Smooth muscle cell (in vitro differentiated cells): ENCODE data around the gene WDR46. TPM values are rescaled to one million over a fixed set of nuclear protein-coding genes. Genes with fewer than 3 reads are reported as not detected.

Experiments
- DNase-seq: peaks from one replicate; lab custom pipeline; 2025; ENCODE audit not compliant: unreplicated experiment; lab: John Stamatoyannopoulos, UW
- H2AFZ ChIP-seq: fragments of 200-600 bp; sonication (generic); 2 replicates; pipeline ENCODE4 v1.6.0; 2016; ENCODE audit warnings: antibody characterized with exemption, low read depth, mild to moderate bottlenecking
- H3F3A ChIP-seq: fragments of 200-600 bp; sonication (generic); 2 replicates; pipeline ENCODE4 v1.6.0; 2017; ENCODE audit warnings: antibody characterized with exemption, low read depth
- H3K27ac ChIP-seq: fragments of 200-600 bp; sonication (generic); 2 replicates; pipeline ENCODE4 v1.5.1; 2016; ENCODE audit warnings: low read depth, mild to moderate bottlenecking
- H3K27me3 ChIP-seq: fragments of 200-600 bp; sonication (generic); 2 replicates; pipeline ENCODE4 v1.6.1; 2016; ENCODE audit warnings: low read depth, mild to moderate bottlenecking
- H3K36me3 ChIP-seq: fragments of 200-600 bp; sonication (generic); 2 replicates; pipeline ENCODE4 v1.5.1; 2016; ENCODE audit warnings: low read depth
- H3K4me1 ChIP-seq: fragments of 200-600 bp; sonication (generic); 2 replicates; pipeline ENCODE4 v1.5.1; 2016; ENCODE audit warnings: low read depth
- H3K4me2 ChIP-seq: fragments of 200-600 bp; sonication (generic); 2 replicates; pipeline ENCODE4 v1.6.0; 2016; ENCODE audit warnings: mild to moderate bottlenecking
- H3K4me3 ChIP-seq: fragments of 200-600 bp; sonication (generic); 2 replicates; pipeline ENCODE4 v1.5.1; 2016; ENCODE audit warnings: mild to moderate bottlenecking
- H3K79me2 ChIP-seq: fragments of 200-600 bp; sonication (generic); 2 replicates; pipeline ENCODE4 v1.6.0; 2016; ENCODE audit warnings: low read depth, mild to moderate bottlenecking
- H3K9ac ChIP-seq: fragments of 200-600 bp; sonication (generic); 2 replicates; pipeline ENCODE4 v1.6.0; 2016; ENCODE audit warnings: low read depth
- H3K9me3 ChIP-seq: fragments of 200-600 bp; sonication (generic); replicated peaks from 2 replicates; pipeline ENCODE4 v1.5.1; 2016; ENCODE audit warnings: low read depth
- H4K20me1 ChIP-seq: fragments of 200-600 bp; sonication (generic); 2 replicates; pipeline ENCODE4 v1.6.0; 2016; ENCODE audit warnings: low read depth
- WGBS: methylation state at CpG from one replicate; pipeline ENCODE4 v1.1.7; 2016; ENCODE audit warnings: low lambda C conversion rate; 5-methylcytosine and 5-hydroxymethylcytosine counted together
- polyA plus RNA-seq: library from polyadenylated mRNA; unstranded; fragments of >200 nt; fragmentation: Nextera tagmentation; extraction: Ambion mirVana; gene quantifications from 2 replicates; pipeline ENCODE4 v1.2.1, GENCODE V29; 2016
- total RNA-seq: library from RNA; depleted of rRNA; stranded (reverse); fragments of >200 nt; gene quantifications from 2 replicates; pipeline ENCODE4 v1.2.3, GENCODE V29; 2014
- TF ChIP-seq, protein P1 (sequence below): fragments of 200-600 bp; sonication (generic); IDR thresholded peaks from 2 replicates; pipeline ENCODE4 v1.5.1; 2017; ENCODE audit warnings: borderline replicate concordance, mild to moderate bottlenecking, antibody characterized with exemption; ENCODE audit not compliant: insufficient read depth, poor library complexity, severe bottlenecking

WDR46 gene
- total and polyA plus RNA-seq, 2 experiments from 2014 or later = 67.9 to 69.9 TPM

DNA sequence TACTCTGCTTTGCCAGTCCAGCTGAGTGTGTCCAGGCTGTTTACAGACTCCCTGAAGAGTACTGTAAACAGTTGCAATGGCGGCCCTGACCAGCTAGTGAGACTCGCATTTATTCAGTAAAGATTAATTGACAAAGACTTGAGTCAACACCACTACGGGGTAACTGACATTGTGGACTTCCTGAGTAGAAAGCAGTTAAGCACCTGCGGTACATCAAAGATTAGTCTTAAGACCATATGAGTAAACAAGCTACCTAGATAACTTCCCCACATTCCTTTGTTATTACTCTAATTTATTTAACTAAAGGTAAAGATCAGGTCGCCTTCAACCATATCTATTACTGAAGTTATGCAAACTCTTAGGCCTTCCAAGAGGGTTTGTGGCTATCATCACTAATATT lies 30.0 kb downstream of the WDR46 start:
- 96% methylated on average over 5 of the region's 5 CpGs for WGBS
- H3K27ac ChIP-seq = no peak overlapping the region
- H3K9ac ChIP-seq = no peak overlapping the region
- TF ChIP-seq, protein P1, sequence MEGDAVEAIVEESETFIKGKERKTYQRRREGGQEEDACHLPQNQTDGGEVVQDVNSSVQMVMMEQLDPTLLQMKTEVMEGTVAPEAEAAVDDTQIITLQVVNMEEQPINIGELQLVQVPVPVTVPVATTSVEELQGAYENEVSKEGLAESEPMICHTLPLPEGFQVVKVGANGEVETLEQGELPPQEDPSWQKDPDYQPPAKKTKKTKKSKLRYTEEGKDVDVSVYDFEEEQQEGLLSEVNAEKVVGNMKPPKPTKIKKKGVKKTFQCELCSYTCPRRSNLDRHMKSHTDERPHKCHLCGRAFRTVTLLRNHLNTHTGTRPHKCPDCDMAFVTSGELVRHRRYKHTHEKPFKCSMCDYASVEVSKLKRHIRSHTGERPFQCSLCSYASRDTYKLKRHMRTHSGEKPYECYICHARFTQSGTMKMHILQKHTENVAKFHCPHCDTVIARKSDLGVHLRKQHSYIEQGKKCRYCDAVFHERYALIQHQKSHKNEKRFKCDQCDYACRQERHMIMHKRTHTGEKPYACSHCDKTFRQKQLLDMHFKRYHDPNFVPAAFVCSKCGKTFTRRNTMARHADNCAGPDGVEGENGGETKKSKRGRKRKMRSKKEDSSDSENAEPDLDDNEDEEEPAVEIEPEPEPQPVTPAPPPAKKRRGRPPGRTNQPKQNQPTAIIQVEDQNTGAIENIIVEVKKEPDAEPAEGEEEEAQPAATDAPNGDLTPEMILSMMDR = no peak
- H3K4me1 ChIP-seq = no peaks in the 10 kb centered on the region
- peaks cover 4% of the 10 kb centered on the region for H3K36me3 ChIP-seq
- H3K4me2 ChIP-seq = no peak overlapping the region
- no peak overlapping the region for H3K4me3 ChIP-seq
- DNase-seq = no peak
- H3K9me3 ChIP-seq = no peaks in the 10 kb centered on the region
- H3K79me2 ChIP-seq = no peaks in the 10 kb centered on the region
- no peak overlapping the region for H2AFZ ChIP-seq
- no peaks in the 10 kb centered on the region for H3K27me3 ChIP-seq
- H4K20me1 ChIP-seq = no peaks in the 10 kb centered on the region
- no peaks in the 10 kb centered on the region for H3F3A ChIP-seq

DNA sequence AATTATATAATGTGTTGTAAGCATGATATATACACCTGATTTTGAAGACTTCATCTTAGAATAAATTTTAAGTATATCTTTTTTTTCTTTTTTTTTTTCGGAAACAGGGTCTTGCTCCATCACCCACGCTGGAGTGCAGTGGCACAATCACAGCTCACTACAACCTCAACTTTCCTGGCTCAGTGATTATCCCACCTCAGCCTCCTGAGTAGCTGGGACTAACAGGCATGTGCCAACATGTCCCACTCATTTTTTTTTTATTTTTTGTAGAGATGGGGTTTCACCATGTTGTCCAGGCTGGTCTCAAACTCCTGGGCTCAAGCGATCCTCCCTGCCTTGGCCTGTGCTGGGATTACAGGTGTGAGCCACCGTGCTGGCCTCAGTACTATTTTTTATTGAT lies 34.4 kb downstream of the WDR46 start:
- H3K9me3 ChIP-seq = no peaks in the 10 kb centered on the region
- H3K4me3 ChIP-seq = no peak overlapping the region
- DNase-seq = no peak
- no peak overlapping the region for H2AFZ ChIP-seq
- no peak overlapping the region for H3K9ac ChIP-seq
- H4K20me1 ChIP-seq = no peaks in the 10 kb centered on the region
- no peak overlapping the region for H3K4me2 ChIP-seq
- TF ChIP-seq, protein P1 = no peak
- H3K36me3 ChIP-seq = no peaks in the 10 kb centered on the region
- no peaks in the 10 kb centered on the region for H3F3A ChIP-seq
- peaks cover 9% of the 10 kb centered on the region for H3K4me1 ChIP-seq
- WGBS = 88% methylated on average over 4 of the region's 4 CpGs
- no peaks in the 10 kb centered on the region for H3K79me2 ChIP-seq
- H3K27me3 ChIP-seq = no peaks in the 10 kb centered on the region
- no peak overlapping the region for H3K27ac ChIP-seq

DNA sequence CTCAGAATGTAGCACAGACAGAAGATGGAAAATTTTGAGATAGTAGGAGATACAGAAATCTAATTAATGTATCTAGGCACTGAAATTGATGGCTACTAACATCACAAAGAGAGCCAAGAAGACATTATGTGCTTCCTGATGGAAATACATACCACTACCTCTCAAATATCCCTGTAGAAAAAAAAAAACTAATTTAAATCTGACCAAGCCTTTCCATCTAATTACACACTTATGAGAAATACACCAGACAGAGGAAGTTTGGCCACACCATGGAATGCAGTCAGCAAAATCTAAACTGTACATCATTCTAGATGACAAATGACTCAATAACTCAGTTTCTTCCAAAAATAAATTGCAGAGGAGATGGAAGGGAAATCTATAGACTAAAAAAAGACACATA lies 36.3 kb downstream of the WDR46 start:
- H3K36me3 ChIP-seq = no peaks in the 10 kb centered on the region
- DNase-seq = no peak
- no peaks in the 10 kb centered on the region for H3F3A ChIP-seq
- H3K9ac ChIP-seq = no peak overlapping the region
- peaks cover 15% of the 10 kb centered on the region for H3K4me1 ChIP-seq
- H3K27ac ChIP-seq = no peak overlapping the region
- H3K27me3 ChIP-seq = no peaks in the 10 kb centered on the region
- no peaks in the 10 kb centered on the region for H3K9me3 ChIP-seq
- H3K4me3 ChIP-seq = no peak overlapping the region
- TF ChIP-seq, protein P1 = no peak
- no peak overlapping the region for H3K4me2 ChIP-seq
- no peaks in the 10 kb centered on the region for H3K79me2 ChIP-seq
- H2AFZ ChIP-seq = no peak overlapping the region
- no peaks in the 10 kb centered on the region for H4K20me1 ChIP-seq

DNA sequence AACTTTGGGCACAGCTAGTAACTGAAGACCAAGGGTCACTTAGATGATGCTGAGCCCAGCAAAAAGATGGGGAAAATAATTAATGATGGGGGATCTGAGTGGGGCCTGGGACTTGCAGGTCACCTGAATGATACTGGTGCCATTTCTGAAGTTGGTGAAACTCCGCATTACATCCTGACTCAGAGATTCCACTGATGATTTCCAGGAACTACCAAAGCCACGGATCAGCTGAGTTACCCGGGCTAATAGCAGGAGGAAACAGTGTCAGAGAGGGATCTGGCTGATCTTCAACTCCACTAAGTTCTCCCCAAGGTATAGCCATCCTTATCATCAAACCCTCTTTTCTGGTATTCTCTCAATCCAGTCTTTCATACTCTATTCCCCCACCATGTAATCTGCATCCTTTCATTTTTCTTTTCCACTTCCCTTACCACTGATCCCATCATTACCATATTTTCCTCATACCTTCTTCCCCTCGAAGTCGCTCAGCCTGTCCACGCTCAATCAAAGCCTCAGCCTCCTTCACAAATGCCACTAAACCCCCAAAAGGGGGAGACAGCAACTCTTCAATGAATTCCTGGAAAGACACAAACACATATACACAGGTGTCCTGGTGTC lies 37.5 kb downstream of the WDR46 start:
- no peak for DNase-seq
- Histone ChIP-seq H3K4me2 (no peak overlapping the region), H3K79me2 (no peaks in the 10 kb centered on the region), H3K4me1 (peaks cover 15% of the 10 kb centered on the region), H4K20me1 (no peaks in the 10 kb centered on the region), H3K27ac (no peak overlapping the region), H3F3A (no peaks in the 10 kb centered on the region), H2AFZ (no peak overlapping the region), H3K4me3 (no peak overlapping the region), H3K9me3 (no peaks in the 10 kb centered on the region), H3K36me3 (no peaks in the 10 kb centered on the region), H3K9ac (no peak overlapping the region), H3K27me3 (no peaks in the 10 kb centered on the region)
- 90% methylated on average over 6 of the region's 6 CpGs for whole genome bisulfite sequencing
- TF ChIP-seq, protein P1 = no peak
